NCI-H2107 treated with DMSO at 0.1 percent for 48 hours (cell line): ENCODE measurements around the gene UBE2E2.
"Not testable (repeated sequence)": the region's sequence is repeated elsewhere in the genome, so short reads cannot be mapped to it uniquely, and the experiment has no call there.

Experiments used
- DNase-seq: peaks from one replicate; lab custom pipeline; 2025; ENCODE audit not compliant: unreplicated experiment; lab: John Stamatoyannopoulos, UW

Gene UBE2E2

GRCh38 chr3:23602971-23603370, 399.8 kb downstream of the UBE2E2 start:
- DNase-seq, result no peak

- DNase-seq, result no peak
Observed at GRCh38 chr3:23607184-23607847, 404.2 kb downstream of the UBE2E2 start.

- DNase-seq, result no peak
Observed at GRCh38 chr3:23608650-23609049, 405.5 kb downstream of the UBE2E2 start.

- DNase-seq, result no peak
Observed at GRCh38 chr3:23611737-23612295, 408.7 kb downstream of the UBE2E2 start.

GRCh38 chr3:23612296-23612891, 409.3 kb downstream of the UBE2E2 start:
- DNase-seq, result no peak

- DNase-seq, result no peak
Observed at GRCh38 chr3:23615068-23615467, 411.9 kb downstream of the UBE2E2 start.

- not testable (repeated sequence) for DNase-seq
Observed at GRCh38 chr3:23618475-23618874, 415.3 kb downstream of the UBE2E2 start.

- DNase-seq, result no peak
Observed at GRCh38 chr3:23619705-23620637, 416.8 kb downstream of the UBE2E2 start.

GRCh38 chr3:23620638-23621015, 417.5 kb downstream of the UBE2E2 start:
- DNase-seq, result no peak

- DNase-seq, result no peak
Observed at GRCh38 chr3:23623844-23624243, 420.7 kb downstream of the UBE2E2 start.

GRCh38 chr3:23624305-23624704, 421.2 kb downstream of the UBE2E2 start:
- DNase-seq, result no peak

GRCh38 chr3:23626442-23626841, 423.3 kb downstream of the UBE2E2 start:
- DNase-seq, result no peak

- DNase-seq, result peak; percentile 16
Observed at GRCh38 chr3:23629181-23629894, 426.2 kb downstream of the UBE2E2 start.

- no peak for DNase-seq
Observed at GRCh38 chr3:23633261-23633960, 430.3 kb downstream of the UBE2E2 start.

- DNase-seq, result no peak
Observed at GRCh38 chr3:23637339-23637738, 434.2 kb downstream of the UBE2E2 start.

- no peak for DNase-seq
Observed at GRCh38 chr3:23640471-23641146, 437.5 kb downstream of the UBE2E2 start.
